Body of pancreas (tissue), 4 donors: ENCODE data around the gene VPS13C.

ENCODE experiments used
- CTCF ChIP-seq, 7 experiments: fragments of 450-650 bp in 4 of 7; fragments of 200-600 bp in 3 of 7; sonication (generic) in 3 of 7; IDR thresholded peaks; one replicate each; pipeline ENCODE4 v1.5.1; 2016 to 2019; ENCODE audit warnings: antibody characterized with exemption in 7 of 7
- POLR2A ChIP-seq, 3 donors: fragments of 450-650 bp; IDR thresholded peaks; one replicate each; pipeline ENCODE4 v1.6.1; 2016; ENCODE audit warnings: antibody characterized with exemption in 3 of 3, mild to moderate bottlenecking in 2 of 3

GRCh38 chr15:62068071-62068809 is 8.0 kb upstream of the VPS13C start:
- TF ChIP-seq CTCF (IDR thresholded peaks at IDR 0.05): peak in 5 of 7 experiments; percentile 10 to 43 (median 29)
- TF ChIP-seq POLR2A (IDR thresholded peaks at IDR 0.05): peak; percentile 50 to 56 (median 51)
